GM10266 (cell line): Measurements from ENCODE around the gene ITGA7.

Experiments used
- DNase-seq: peaks from one replicate; pipeline ENCODE4 v3.0.0; 2012; ENCODE audit errors: extremely low spot score
- CTCF ChIP-seq: IDR thresholded peaks from 2 replicates; pipeline ENCODE4 v1.5.1; 2012; ENCODE audit warnings: mild to moderate bottlenecking, low read depth; ENCODE audit not compliant: control insufficient read depth, insufficient read depth; ENCODE audit errors: missing control alignments

ITGA7 gene

DNA sequence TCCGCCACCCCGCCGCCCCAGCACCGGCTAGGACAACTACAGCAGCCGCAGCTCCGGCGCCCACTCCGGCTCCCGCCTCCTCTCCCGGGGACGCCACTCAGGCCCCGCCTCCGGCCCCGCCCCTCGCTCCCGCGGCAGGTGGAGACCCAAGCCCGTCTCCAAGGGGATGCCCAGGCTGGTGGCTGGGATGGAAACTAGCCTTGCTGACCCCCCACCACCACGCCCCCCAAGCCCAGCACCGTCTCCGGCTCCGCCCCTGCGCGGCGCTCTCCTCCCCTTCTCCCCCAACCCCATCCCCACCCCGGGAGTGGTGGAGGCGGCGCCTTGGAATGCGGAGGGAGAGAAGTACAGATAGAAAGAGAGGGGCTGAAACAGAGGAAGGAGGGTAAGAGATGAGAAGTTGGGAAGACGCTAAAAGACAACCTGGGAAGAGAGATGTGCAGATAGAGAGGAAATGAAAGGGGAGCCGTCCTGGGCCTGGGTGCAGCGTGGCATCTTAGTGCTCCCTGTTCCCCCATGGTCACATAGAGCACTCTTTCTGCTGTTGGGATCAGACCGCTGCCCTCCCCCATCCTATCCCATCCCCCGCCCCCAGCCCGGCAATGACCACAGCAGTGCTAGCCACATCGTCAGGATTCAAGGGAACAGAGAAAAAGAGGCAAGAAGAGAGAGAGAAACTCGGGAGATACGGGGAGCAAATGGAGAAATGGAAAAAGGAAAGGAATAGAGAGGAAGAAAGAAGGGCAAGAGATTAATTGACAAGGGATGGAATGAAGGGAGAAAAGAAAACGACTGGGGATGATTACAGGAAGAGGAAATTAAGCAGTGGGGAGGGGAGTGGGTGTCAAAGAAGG lies at the start of gene ITGA7:
TSS of gene ITGA7 (minus strand) at position 64 of the 854 bp plus-strand sequence. CDS start 222 bp downstream, outside the sequence.
- no peak for TF ChIP-seq CTCF
- peak; percentile 77 for DNase-seq

- no peak for DNase-seq
- no peak for TF ChIP-seq CTCF
Observed at GRCh38 chr12:55755246-55755645, 47.5 kb upstream of the ITGA7 start.

GRCh38 chr12:55748230-55748993 lies 40.7 kb upstream of the ITGA7 start:
- no peak for DNase-seq
- TF ChIP-seq CTCF: no peak

DNA sequence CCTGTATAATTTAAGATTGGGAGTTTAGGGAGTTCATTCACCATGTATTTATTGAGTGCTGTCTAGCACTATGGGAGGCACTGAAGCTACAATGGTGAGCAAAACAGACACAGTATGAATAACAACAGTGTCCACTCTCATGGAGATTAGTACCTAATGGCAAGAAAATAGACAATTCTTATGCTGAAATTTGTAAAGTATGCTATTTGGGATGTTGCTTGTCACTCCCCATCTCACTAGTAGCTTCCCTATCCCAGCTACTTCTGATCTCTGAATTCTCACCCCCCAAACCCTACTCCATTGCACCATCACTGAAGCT lies 39.2 kb upstream of the ITGA7 start:
- TF ChIP-seq CTCF: no peak
- no peak for DNase-seq

- no peak for TF ChIP-seq CTCF
- DNase-seq: no peak
Observed at GRCh38 chr12:55746174-55746912, 38.6 kb upstream of the ITGA7 start.

DNA sequence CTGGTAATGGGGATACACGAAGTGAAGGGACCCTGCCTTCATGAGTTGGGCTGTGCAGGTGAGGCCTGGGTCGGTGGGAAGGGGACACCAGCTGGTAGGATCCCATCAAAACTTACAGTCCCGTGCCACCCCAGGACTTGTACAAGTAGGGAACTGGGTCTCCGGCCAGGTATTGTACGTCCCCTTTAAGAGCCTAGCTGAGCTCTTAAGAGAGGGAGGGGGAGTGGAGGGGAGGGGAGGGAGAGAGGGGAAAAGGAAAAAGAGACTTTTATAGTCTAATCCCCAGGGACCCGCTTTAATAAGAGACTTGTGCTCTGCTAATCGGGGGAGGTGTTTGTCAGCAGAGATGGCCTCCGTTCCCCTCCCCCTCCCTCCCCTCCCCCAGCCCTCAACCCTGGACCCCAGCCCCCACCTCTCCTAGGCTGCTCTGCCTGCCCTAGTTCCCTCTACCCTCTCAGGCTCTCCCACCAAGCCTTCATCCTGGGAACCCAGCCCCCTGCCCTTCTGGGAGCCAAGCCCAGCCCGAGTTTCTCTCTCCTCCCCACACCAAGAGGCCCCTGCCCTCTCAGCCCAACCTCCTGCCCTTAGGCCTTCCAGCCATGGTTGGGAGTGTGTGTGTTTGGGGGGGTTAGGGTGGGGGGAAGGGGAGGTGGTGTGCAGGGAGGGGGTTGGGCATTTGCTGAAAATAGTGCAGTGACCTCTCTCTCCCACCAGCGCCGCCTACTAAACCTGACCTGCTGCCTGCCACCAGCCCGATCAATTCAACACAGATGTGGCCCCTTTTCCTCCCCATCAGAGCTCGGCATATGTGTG lies 37.9 kb upstream of the ITGA7 start:
- no peak for TF ChIP-seq CTCF
- DNase-seq: peak; percentile 29
